ENCODE results near the gene PNPLA1.

Gene PNPLA1, protein sequence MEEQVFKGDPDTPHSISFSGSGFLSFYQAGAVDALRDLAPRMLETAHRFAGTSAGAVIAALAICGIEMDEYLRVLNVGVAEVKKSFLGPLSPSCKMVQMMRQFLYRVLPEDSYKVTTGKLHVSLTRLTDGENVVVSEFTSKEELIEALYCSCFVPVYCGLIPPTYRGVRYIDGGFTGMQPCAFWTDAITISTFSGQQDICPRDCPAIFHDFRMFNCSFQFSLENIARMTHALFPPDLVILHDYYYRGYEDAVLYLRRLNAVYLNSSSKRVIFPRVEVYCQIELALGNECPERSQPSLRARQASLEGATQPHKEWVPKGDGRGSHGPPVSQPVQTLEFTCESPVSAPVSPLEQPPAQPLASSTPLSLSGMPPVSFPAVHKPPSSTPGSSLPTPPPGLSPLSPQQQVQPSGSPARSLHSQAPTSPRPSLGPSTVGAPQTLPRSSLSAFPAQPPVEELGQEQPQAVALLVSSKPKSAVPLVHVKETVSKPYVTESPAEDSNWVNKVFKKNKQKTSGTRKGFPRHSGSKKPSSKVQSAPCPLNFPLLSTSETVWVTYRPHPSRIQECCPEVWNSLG

DNA sequence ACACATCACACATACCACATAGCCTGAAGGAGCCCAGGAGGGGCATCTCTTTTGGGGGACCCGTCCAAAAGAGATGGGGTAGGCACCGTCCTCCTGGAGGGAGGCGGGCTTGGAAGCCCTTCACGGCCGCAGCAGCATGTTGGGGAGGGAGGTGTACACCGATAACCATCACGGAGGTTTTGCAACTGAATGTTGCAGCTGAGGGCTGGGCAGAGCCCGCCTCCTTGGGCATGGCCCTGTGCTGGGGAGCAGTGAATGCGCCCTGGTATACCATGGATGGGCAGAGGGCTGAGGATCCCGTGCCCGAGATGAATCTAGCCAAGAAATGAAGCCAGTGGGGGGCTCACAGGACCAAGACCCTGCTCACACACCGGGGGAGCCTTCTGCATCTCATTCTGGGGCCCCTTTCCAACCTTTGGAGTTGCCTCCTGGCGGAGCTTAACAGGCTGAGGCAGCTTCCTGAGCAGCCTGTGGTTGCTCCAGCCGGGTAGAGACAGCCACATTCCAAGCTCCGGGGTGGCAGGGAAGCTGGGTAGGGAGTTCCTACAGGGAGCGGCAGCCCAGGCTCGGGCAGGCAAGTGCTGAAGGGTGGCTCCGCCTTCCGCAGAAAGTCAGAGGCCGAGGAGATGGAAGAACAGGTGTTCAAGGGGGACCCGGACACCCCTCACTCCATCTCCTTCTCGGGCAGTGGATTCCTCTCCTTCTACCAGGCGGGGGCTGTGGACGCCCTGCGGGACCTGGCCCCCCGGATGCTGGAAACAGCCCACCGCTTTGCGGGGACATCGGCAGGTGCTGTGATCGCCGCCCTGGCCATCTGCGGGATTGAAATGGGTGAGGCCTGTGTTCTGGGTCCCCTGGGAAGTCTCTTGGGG is at the start of gene PNPLA1:
TSS of gene PNPLA1 (plus strand) at position 227 of the 872 bp plus-strand sequence. CDS start at position 627, 400 bp downstream.
- DNase-seq (ENCODE audit: low read depth, low spot score): no peak

DNA sequence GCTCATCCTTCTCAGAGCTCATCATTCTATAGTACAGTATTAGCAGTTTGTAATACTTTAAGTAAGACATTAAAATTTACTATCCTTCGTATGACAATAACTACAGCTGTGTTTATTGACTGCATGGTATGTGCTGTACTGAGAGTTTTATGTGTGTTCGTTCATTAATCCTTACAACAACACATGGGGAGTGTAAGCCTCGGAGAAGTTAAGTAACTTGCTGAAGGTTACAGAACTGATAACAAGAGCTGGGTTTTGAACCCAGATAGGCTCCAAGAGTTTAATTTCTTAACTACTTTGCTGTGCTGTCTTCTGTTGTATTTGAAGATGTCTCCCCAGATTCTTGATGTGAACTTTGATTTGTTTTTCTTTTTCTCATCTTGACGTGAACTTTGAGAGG is 49.6 kb upstream of the PNPLA1 start:
- DNase-seq (ENCODE audit: low read depth, low spot score): no peak

DNA sequence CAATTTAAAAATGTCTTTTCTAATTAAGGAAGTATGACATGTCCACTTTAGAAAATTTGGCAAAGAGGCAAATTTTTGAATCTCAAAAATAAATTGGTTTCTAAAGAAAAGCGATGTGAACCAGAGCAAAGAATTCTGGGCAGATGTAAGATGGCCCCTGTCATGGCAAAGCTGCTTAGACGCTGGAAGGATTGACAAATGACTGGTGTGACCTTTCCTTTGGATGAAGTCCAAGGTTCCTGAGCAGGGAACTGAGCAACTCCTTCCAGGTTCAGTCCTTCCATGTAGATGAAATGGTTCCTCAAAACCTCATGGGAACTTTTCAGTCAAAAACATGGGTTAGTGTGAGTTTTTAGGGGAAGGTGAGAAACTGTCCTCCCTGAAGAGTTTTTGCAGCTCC is 48.2 kb upstream of the PNPLA1 start:
- DNase-seq (ENCODE audit: low read depth, low spot score): no peak

DNA sequence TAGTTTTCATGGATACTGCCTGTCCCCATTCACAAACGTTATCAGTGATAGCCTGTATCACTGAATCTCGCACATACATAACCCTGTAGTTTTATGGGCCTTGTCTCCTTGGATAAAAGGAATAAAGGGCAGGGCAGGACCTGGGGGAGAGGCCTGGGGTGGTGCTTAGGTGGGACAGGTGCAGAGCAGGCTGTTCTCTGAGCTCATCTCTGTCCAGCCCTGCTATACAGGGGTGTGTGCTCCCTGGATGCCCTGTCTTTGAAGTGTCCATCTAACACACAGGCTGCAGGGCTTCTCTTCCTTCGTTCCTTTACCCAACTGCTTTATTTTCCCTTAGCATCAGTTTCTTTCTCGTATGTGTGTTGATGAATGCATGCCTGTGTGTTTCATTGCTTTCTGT is 46.9 kb upstream of the PNPLA1 start:
- DNase-seq (ENCODE audit: low read depth, low spot score): no peak

DNA sequence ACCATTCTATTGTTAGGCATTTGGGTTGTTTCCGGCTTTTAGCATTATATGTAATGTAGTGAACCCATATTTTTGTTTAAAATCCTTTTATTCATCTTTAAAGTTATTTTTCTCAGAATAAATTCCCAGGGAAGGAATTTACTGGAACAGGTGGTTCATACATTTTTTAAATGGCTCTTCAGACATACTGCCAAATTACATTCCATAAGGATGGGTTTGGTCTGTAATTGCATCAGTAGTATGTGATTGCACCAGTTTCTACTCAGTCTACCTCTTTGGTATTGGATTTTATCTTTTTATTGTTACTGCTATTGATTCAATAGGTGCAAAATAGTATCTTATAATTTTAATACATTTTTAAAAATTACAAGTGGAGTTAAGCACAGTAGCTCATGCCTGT is 46.2 kb upstream of the PNPLA1 start:
- DNase-seq (ENCODE audit: low read depth, low spot score): no peak

DNA sequence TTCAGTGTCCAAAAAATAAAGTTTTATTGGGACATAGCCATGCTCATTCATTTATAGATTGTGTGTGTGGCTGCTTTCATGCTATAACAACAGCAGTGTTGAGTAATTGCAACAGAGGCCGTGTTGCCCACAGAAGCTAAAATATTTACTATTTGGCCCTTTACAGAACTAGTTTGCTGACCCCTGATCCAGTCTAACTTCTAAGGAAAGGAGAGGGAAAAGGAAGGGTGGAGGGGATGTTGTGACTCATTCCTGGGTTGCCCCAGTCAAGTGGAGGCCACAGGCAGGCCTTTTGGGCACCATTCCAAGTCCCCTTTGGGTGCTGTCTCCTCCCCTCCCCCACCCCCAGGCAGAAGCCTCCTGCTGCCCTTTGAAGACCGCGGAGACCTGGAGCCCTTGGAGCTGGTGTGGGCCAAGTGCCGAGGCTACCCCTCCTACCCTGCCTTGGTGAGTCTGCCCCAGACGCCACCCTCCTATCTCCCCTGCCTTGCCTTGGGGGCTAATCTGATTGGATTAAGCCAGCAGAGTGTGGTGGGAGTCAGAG is 44.9 kb upstream of the PNPLA1 start:
- no peak for DNase-seq (ENCODE audit: low read depth, low spot score)

DNA sequence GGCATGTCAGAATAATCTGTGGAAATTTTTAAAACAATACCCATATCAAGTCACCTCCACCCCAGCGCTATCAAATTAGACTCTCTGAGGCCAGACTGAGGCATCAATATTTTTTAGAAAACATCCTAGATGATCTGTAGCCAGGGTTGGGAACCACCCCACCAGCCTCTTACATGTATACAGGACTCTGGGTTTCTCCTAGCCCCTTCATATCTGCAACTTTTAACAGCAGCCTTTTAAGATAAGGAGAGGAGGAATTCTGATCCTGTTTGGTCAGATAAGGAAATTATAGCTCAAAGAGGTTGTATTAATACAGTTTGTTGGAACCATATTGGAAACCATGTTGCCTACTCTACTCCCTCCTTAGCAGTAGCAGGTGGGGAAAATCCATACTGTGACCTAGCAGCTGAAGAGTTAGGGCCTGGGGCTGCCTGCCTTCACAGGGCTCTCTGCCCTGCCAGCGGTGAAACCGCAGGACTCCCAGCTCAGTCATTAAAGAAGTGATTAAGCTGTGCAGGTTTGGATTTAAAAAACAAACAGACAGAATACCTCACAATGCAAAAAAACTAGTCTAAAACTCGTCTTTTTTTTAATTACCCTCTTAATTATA is 43.3 kb upstream of the PNPLA1 start:
- no peak for DNase-seq (ENCODE audit: low read depth, low spot score)

DNA sequence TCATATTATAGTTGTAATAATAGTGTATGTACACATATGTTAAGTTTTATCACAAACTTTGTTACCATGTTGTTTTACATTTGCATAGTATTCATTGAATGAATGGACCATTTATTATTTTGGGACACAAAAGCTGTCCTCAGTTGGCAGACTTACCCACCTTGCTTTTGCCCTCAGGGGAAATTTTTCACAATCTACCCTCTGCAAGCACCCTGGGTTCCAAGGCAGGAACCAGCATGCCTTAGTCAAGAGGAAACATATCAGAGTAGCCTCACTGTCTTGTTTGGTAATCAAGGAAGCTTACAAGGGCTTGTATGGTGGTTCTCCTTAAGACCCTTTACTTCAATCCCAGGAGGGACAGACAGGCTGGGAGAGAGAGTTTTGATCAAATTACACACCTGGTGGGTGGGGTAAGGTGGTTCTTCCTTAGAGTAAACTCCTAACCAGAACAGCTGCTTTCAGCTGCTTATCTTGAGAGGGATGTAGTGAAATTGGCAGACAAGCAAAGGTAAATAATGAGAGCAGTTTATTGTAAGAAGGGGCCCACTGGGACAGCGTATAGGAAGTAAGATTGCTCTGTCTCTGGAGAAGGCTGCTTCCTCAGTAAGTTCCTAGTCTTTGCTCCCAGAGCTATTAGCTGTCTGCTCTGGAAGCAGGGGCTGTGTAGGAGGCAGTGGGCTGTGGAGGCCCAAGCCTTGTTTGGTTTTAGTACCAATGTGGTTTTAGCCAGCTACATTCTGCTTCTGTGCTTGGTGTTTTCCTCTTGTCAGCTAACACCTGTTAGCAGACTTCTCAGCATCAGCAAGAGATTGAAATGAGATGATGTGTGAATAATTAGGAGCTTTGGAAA is 42.3 kb upstream of the PNPLA1 start:
- DNase-seq (ENCODE audit: low read depth, low spot score): no peak

DNA sequence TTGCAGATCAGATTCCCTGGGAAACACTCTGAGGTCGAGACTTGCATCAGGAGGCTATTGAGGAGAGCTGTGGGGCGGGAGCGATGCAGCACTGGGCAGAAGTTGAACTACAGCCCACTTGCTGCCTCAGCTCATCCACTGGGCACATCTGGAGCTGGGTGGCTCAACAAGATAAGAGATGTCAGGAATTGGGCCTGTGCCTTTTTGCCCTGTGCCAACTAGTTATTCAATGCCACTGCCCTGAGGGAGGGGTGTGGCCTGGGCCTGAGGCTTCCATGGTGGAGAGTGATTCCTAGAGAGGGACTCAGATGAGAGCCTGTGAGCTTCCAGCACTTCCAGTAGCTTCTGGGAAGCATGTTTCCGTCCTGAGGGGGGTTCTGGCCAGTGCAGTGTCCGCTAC is 40.6 kb upstream of the PNPLA1 start:
- DNase-seq (ENCODE audit: low read depth, low spot score): no peak

DNA sequence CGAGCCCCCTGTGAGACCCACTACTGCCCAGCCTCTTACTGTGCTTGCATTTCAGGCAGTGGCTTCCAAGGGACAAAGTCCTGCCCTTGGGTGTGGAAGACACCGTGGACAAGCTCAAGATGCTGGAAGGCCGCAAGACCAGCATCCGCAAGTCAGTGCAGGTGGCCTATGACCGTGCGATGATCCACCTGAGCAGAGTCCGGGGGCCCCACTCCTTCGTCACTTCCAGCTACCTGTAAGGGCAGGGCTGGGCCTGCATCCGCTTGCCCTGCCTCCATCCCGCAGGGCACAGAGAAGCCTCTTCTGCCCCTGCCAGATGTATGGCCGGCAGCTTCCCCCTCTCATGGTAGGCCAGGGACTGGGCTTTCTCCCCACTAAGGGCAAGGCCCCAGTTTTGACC is 39.5 kb upstream of the PNPLA1 start:
- DNase-seq (ENCODE audit: low read depth, low spot score): no peak

DNA sequence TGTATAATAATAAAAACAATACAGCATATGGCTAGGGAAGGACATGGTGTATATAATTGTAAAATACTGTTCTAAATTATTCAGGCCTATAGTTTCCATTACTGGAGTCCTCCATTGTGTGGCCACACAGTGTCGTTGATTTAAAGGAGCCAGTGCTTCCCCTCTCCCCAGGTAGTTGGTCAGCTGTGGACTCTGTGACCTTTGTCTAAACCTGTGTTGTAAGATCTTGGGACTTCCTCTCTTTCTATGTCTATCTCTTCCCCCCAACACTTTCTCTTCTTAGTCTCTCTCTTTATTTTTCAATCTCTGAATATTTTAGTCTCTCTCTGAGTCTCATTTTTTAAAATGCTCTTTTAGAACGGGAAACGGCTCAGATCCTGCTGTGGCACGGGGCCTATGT is 37.7 kb upstream of the PNPLA1 start:
- no peak for DNase-seq (ENCODE audit: low read depth, low spot score)

DNA sequence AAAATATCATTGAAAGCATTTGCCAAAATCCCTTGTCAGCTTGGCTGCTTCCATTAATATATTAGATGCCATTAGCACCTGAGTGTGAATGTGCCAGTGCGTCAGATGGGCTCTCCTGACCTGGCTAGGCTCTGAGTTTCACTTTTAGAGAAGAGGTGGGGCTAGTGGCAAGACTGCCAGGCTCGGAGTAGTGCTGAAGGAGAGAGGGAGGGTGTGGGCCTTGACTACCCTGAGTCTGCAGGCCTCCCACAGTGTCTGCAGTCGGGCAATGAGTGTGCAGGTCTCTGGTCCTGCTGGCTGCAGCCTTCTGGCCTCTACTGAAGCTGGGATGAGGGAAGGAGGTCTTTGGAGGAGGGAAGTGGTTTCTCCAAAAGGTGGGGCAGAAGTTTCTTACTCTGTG is 34.6 kb upstream of the PNPLA1 start:
- no peak for DNase-seq (ENCODE audit: low read depth, low spot score)

DNA sequence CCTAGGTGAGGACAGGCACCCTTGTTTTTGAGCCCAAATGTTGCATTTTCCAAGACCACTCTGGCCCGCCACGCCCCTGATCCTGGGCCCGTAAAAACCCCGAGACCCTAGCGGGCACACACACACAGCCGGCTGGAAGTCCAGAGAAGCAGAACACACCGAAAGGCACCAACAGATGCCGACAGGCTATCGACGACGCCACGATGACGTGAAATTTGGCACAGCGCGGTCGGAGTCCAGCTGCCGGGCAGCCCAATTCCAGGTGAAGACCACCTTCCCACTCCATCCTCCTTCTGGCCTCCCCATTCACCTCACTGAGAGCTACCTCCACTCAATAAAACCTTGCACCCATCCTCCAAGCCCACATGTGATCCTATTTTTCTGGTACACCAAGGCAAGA is 34.0 kb upstream of the PNPLA1 start:
- DNase-seq (ENCODE audit: low read depth, low spot score): no peak

DNA sequence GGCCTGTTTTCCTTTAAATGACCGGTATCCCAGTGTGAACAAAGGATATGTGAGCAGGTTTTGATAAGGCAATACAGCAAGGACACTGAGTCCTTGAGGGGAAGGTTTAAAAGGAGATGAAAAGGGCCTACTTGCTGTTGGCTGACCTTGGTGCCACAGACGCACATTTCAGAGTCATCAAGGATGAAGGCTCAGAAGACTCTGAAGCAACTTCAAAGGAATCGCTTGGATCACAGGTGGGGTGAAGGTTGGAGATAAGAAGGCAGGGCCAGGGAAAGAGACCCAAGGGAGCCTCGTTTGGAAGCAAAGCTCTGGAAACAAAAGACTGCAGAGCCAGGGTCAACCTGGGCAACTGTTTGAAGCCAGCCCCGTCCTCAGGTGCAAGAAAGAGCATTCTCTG is 30.1 kb upstream of the PNPLA1 start:
- no peak for DNase-seq (ENCODE audit: low read depth, low spot score)

DNA sequence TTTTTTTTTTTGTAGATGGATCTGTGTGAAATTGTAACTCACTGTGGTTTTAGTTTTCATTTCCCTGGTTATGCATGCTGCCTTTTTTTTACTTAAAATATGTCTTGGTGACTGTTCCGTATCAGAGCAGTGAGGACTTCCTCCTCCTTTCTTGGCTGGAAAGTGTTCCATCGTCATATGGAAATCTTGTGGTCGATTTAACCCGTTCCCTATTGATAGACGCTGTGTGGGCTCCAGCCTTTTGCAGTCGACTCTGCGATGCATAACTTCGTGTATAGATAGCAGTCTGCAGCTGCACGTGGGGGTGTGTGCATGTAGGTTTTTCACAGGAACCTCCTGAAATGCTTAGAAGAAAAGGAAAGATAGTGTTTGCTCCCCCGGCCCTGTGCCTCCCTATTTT is 28.1 kb upstream of the PNPLA1 start:
- DNase-seq (ENCODE audit: low read depth, low spot score): no peak

DNA sequence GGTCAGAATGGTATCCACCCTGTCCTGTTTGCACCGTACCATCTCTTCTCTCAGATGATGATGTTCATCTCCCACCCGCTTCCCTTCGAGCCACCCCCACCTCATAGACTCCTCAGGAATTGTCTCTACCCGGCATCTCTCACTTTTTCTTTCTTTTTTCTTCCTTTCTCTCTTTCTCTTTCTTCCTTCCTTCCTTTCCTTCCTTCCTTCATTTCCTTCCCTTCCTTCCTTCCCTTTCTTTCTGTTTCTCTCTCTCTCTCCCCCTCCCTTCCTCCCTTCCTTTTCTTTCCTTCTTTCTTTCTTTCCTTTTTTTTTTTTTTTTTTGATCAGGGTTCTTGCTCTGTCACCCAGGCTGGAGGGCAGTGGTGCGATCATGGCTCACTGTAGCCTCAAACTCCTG is 27.7 kb upstream of the PNPLA1 start:
- DNase-seq (ENCODE audit: low read depth, low spot score): no peak

DNA sequence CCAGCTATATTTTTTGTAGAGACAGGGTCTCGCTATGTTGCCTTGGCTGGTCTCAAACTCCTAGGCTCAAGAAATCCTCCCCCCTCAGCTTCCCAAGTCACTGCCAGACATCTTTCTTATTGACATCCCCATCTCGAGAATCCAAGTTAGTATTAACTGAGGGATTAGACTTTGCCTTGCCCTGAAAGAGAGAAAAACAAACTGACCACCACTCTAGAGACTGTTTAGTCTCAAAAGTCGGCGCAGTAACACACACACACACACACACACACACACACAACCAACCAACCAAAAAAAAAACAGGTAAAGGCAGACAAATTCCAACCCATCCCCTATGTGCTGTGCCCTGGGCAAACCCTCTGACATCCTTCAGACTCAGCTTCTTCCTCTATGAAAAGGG is 27.2 kb upstream of the PNPLA1 start:
- DNase-seq (ENCODE audit: low read depth, low spot score): no peak

DNA sequence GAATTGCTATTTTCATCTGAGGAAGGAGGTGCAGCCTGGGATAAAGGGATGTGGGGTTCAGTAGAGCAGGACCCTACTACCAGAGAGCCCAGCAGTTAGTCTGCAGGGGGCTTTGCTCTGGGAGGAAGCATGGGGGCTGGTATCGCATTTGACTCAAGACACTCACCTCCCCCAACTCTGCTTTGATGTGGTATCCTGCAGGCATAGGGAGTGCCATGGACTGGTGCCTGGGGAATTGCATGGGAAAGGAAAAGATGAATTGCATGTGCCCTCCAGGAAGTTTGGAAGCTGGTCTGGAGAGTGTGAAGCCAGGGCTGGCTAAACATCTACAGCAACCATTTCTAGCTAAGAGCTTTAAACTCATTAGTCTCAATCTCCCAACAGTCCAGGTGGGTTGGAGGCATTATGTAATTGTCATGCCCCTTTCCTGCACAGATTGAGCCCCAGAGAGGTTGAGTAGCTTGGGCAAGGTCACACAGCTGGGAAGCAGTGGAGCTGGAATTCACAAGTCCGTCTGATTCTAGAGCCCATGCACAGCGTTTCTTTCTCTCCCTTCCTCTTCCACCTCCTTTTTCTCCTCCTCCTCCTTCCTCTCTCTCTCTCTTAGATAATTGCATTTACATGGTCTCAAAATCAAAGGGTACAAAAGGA is 26.2 kb upstream of the PNPLA1 start:
- no peak for DNase-seq (ENCODE audit: low read depth, low spot score)

DNA sequence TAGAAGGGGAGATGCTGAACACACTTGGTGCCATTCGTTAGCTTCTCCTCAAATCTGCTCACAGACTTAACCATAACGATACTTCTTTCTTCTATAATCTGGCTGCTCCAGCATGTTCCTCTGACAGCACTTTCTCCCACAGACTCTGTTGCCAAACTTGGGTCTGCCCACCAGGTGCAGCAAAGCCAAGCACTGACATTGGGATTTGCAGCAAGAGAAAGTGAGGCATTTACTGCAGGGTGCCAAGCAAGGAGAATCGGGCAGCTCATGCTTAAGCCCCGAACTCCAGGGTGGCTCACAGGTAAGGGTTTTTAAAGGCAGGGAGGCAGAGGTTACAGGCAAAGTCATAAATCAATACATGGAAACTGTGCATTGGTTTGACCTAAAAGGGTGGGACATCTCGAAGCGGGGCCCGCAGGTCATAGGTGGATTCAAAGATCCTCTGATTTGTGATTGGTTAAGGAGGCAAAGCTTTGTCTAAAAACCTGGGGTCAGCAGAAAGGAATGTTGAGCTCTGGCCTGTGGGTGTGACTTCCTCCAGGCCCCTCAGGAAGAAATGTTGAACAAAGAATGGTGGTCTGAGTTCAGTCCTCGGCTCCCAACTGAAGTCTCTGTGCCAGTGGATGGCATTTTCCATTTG is 25.1 kb upstream of the PNPLA1 start:
- DNase-seq (ENCODE audit: low read depth, low spot score): no peak

DNA sequence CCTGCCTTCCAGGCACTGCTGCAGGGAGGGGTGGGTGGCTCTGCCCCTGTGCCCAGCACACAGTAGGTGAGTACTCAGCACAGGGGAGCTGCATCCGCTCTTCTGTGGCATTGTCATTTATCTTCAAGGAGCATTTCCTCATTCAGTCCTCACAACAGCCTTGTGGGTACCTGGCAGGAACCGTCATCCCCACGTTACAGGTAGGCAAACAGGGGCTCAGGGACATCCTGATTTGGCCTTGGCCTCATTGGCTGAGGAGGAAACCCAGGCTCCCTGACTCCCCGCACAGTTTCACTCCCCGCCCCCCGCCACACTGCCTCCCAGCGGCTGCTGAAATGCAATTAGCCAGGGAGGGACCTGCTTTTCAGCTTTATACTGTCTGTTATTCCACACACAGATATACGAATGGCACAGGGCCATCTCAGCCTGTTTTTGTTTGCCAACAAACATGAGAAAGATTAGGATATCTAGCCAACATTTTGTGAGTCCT is 24.2 kb upstream of the PNPLA1 start:
- no peak for DNase-seq (ENCODE audit: low read depth, low spot score)
